ENCODE data around the gene AARS1. TPM values are rescaled to one million over a fixed set of nuclear protein-coding genes. Genes with fewer than 3 reads are reported as not detected.

AARS1 gene
- polyA plus RNA-seq, 2 of the 4 experiments (the other 2 are of a cell fraction) = 134 to 344 TPM

DNA sequence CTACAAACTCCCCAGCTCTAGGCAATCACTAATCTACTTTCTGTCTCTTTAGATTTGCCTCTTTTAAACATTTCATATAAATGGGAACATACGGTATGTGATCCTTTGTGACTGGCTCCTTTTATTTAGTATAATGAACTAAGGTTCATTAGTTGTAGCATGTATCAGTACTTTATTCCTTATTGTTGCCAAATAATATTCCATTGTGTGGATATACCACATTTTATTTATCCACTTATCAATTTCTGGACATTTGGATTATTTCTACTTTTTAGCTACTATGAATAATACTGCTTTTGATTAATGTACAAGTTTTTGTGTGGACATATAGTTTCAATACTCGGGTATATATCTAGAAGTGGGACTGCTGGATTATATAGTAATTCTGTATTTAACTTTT lies 17.6 kb upstream of the AARS1 start:
- FAIRE-seq (no peak), ATAC-seq (no peak), DNase-seq (ENCODE audit: low read depth in 1 of 2, low spot score in 1 of 2) (no peak)
- no peak overlapping the region for H3K4me2 ChIP-seq
- ChIA-PET POLR2A (no interaction called here), CTCF (interaction anchor here (1.1 kb wide), 1 partner anchor 11 kb away, joined by 3 read pairs; no protein-coding TSS in a partner anchor)
- 92% methylated on average over 2 of the region's 2 CpGs for WGBS (ENCODE audit: missing lambda C conversion rate)
- no peak overlapping the region for H3K27ac ChIP-seq
- TF ChIP-seq, protein P1, sequence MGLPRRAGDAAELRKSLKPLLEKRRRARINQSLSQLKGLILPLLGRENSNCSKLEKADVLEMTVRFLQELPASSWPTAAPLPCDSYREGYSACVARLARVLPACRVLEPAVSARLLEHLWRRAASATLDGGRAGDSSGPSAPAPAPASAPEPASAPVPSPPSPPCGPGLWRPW (IDR thresholded peaks at IDR 0.05) = no peak
- no peak for TF ChIP-seq HDAC2 (IDR thresholded peaks at IDR 0.05)
- TF ChIP-seq RNF2 (IDR thresholded peaks at IDR 0.05; ENCODE audit: borderline replicate concordance, low read depth) = no peak
- no peak for TF ChIP-seq FOXS1 (CRISPR knock-in tag; IDR thresholded peaks at IDR 0.05)
- no peak for TF ChIP-seq CBX2 (IDR thresholded peaks at IDR 0.05; ENCODE audit: borderline replicate concordance, low read depth)
- no peak for TF ChIP-seq CHD4 (IDR thresholded peaks at IDR 0.05; ENCODE audit: borderline replicate concordance)
- no peak for TF ChIP-seq TFCP2L1 (CRISPR knock-in tag; IDR thresholded peaks at IDR 0.05)
- TF ChIP-seq RFX5 (IDR thresholded peaks at IDR 0.05) = no peak
- no peak for TF ChIP-seq EHMT2 (IDR thresholded peaks at IDR 0.05; ENCODE audit: low read depth)
- TF ChIP-seq TP53 (CRISPR knock-in tag; IDR thresholded peaks at IDR 0.05) = no peak
- TF ChIP-seq HOXB5 (CRISPR knock-in tag; IDR thresholded peaks at IDR 0.05) = no peak
- TF ChIP-seq, protein P2, sequence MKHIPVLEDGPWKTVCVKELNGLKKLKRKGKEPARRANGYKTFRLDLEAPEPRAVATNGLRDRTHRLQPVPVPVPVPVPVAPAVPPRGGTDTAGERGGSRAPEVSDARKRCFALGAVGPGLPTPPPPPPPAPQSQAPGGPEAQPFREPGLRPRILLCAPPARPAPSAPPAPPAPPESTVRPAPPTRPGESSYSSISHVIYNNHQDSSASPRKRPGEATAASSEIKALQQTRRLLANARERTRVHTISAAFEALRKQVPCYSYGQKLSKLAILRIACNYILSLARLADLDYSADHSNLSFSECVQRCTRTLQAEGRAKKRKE (CRISPR knock-in tag; IDR thresholded peaks at IDR 0.05; ENCODE audit: low read depth) = no peak
- no peak for TF ChIP-seq RARB (CRISPR knock-in tag; IDR thresholded peaks at IDR 0.05)
- TF ChIP-seq, protein P3, sequence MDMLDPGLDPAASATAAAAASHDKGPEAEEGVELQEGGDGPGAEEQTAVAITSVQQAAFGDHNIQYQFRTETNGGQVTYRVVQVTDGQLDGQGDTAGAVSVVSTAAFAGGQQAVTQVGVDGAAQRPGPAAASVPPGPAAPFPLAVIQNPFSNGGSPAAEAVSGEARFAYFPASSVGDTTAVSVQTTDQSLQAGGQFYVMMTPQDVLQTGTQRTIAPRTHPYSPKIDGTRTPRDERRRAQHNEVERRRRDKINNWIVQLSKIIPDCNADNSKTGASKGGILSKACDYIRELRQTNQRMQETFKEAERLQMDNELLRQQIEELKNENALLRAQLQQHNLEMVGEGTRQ (IDR thresholded peaks at IDR 0.05) = no peak
- TF ChIP-seq BHLHE40 (IDR thresholded peaks at IDR 0.05; ENCODE audit: low read depth, low read length) = no peak
- no peak for TF ChIP-seq HOXB13 (CRISPR knock-in tag; IDR thresholded peaks at IDR 0.05; ENCODE audit: low read depth)
- no peak for TF ChIP-seq NPAS2 (CRISPR knock-in tag; IDR thresholded peaks at IDR 0.05; ENCODE audit: borderline replicate concordance)
- no peaks in the 10 kb centered on the region for H3K9me3 ChIP-seq
- peaks cover 7% of the 10 kb centered on the region for H3K4me1 ChIP-seq
- no peak overlapping the region for H3K4me3 ChIP-seq

DNA sequence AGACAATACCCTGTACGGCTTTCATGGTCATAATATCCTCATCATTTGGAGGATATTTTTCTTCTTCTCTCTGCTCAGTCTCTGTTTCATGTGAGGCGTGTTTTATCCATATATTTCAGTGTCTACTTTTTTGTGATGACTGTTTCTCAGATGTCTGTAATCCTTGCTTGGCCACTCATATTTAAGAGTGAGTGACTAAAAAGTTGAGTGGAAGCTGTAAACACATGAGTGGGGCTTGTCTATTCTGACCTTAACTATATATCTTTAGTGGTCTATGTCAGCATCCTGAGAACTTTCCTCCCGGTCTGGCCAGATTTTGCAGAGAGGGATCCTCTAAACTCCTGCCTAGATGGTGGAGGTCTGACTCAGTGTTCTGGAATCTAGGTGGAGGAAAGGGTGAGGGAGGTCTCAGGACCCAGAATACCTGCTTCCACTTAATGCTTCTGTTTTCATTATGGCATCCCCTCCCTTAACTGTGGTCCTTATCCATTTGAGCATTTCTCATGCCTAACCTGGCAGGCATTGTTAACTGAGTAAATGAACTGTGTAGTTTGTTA lies 15.7 kb upstream of the AARS1 start:
- CTCF ChIA-PET = interaction anchor here (1.1 to 1.4 kb wide), 2 partner anchors 14 to 20 kb away, joined by 3 read pairs; no protein-coding TSS in a partner anchor
- FAIRE-seq = no peak
- TF ChIP-seq SMC3 (IDR thresholded peaks at IDR 0.05) = no peak
- no peak for TF ChIP-seq CHD2 (IDR thresholded peaks at IDR 0.05; ENCODE audit: low read length, partially characterized antibody)
- peaks cover 10% of the 10 kb centered on the region; the same call in 2 of the 3 replicates for H3K9me3 ChIP-seq
- ATAC-seq = peak in 1 of 2 experiments; percentile 34; a peak in 2 of 6 replicates
- no peak for DNase-seq (ENCODE audit: low read depth in 1 of 2, low spot score in 1 of 2)
- POLR2A ChIA-PET = no interaction called here
- H3K27ac ChIP-seq = no peak overlapping the region
- H3K4me1 ChIP-seq = peaks cover 7% of the 10 kb centered on the region
- H3K4me3 ChIP-seq = no peak overlapping the region
- 88% methylated on average over 3 of the region's 3 CpGs for WGBS (ENCODE audit: missing lambda C conversion rate)
- no peak overlapping the region for H3K4me2 ChIP-seq

DNA sequence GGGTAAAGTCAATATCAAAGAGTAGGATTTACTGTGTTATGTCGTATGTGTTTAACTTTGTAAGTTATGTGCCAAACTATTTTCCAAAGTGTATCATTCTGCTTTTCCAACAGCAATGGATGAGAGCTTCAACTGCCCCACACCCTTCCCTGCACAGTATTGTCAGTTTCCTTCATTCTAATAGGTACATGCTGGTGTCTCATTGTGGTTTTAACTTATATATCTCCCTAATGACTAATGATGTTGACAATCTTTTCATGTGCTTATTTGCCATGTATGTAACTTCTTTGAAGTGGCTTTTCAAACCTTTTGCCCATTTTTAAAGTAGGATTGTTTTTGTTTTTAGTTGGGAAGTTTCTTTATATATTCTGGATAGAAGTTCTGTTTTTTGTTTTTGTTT lies 13.4 kb upstream of the AARS1 start:
- ATAC-seq (no peak), FAIRE-seq (no peak), DNase-seq (ENCODE audit: low read depth in 1 of 2, low spot score in 1 of 2) (no peak)
- WGBS (ENCODE audit: missing lambda C conversion rate) = 63% methylated on average over 1 of the region's 1 CpG
- peaks cover 12% of the 10 kb centered on the region for H3K4me1 ChIP-seq
- POLR2A ChIA-PET = no interaction called here
- H3K4me2 ChIP-seq = no peak overlapping the region
- H3K27ac ChIP-seq = no peak overlapping the region
- peaks cover 10% of the 10 kb centered on the region; the same call in 2 of the 3 replicates for H3K9me3 ChIP-seq
- H3K4me3 ChIP-seq = no peak overlapping the region
- CTCF ChIA-PET = no interaction called here
- TF ChIP-seq RCOR1 (IDR thresholded peaks at IDR 0.05; ENCODE audit: low read depth, low read length) (no peak), ZSCAN20 (CRISPR knock-in tag; IDR thresholded peaks at IDR 0.05) (no peak), NPAS2 (CRISPR knock-in tag; IDR thresholded peaks at IDR 0.05; ENCODE audit: borderline replicate concordance) (no peak), ZNF302 (CRISPR knock-in tag; IDR thresholded peaks at IDR 0.05) (no peak), GATA3 (IDR thresholded peaks at IDR 0.05; ENCODE audit: borderline replicate concordance) (no peak), EHMT2 (IDR thresholded peaks at IDR 0.05; ENCODE audit: low read depth) (no peak), HDAC2 (IDR thresholded peaks at IDR 0.05) (no peak), SREBF2 (IDR thresholded peaks at IDR 0.05) (no peak), RARB (CRISPR knock-in tag; IDR thresholded peaks at IDR 0.05) (no peak)
- TF ChIP-seq, protein P1 (IDR thresholded peaks at IDR 0.05) = no peak
- TF ChIP-seq, protein P4, sequence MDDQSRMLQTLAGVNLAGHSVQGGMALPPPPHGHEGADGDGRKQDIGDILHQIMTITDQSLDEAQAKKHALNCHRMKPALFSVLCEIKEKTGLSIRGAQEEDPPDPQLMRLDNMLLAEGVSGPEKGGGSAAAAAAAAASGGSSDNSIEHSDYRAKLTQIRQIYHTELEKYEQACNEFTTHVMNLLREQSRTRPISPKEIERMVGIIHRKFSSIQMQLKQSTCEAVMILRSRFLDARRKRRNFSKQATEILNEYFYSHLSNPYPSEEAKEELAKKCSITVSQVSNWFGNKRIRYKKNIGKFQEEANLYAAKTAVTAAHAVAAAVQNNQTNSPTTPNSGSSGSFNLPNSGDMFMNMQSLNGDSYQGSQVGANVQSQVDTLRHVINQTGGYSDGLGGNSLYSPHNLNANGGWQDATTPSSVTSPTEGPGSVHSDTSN (IDR thresholded peaks at IDR 0.05) = no peak
- TF ChIP-seq, protein P5, sequence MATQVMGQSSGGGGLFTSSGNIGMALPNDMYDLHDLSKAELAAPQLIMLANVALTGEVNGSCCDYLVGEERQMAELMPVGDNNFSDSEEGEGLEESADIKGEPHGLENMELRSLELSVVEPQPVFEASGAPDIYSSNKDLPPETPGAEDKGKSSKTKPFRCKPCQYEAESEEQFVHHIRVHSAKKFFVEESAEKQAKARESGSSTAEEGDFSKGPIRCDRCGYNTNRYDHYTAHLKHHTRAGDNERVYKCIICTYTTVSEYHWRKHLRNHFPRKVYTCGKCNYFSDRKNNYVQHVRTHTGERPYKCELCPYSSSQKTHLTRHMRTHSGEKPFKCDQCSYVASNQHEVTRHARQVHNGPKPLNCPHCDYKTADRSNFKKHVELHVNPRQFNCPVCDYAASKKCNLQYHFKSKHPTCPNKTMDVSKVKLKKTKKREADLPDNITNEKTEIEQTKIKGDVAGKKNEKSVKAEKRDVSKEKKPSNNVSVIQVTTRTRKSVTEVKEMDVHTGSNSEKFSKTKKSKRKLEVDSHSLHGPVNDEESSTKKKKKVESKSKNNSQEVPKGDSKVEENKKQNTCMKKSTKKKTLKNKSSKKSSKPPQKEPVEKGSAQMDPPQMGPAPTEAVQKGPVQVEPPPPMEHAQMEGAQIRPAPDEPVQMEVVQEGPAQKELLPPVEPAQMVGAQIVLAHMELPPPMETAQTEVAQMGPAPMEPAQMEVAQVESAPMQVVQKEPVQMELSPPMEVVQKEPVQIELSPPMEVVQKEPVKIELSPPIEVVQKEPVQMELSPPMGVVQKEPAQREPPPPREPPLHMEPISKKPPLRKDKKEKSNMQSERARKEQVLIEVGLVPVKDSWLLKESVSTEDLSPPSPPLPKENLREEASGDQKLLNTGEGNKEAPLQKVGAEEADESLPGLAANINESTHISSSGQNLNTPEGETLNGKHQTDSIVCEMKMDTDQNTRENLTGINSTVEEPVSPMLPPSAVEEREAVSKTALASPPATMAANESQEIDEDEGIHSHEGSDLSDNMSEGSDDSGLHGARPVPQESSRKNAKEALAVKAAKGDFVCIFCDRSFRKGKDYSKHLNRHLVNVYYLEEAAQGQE (IDR thresholded peaks at IDR 0.05) = no peak
- TF ChIP-seq, protein P6, sequence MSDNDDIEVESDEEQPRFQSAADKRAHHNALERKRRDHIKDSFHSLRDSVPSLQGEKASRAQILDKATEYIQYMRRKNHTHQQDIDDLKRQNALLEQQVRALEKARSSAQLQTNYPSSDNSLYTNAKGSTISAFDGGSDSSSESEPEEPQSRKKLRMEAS (IDR thresholded peaks at IDR 0.05) = no peak

Data from A549 (cell line).